Body of pancreas (tissue), 4 donors: ENCODE measurements around the gene ITPR2. TPM values are rescaled to one million over a fixed set of nuclear protein-coding genes. Genes with fewer than 3 reads are reported as not detected.

ENCODE experiments used
- ATAC-seq: fragments of 150-250 bp; one replicate; pipeline ENCODE4 v1.9.1; 2016
- DNase-seq, 4 donors: peaks; one replicate each; pipeline ENCODE4 v3.0.0-alpha.2; 2019
- H3K27ac ChIP-seq, 4 donors: fragments of 200-600 bp; sonication (generic); 1 replicate in 3 of 4; 2 replicates in 1 of 4; pipeline versions ENCODE4 v1.5.1 to v1.6.1; 2016 to 2019; ENCODE audit warnings: mild to moderate bottlenecking in 1 of 4, mixed read lengths in 1 of 4, moderate library complexity in 1 of 4
- H3K27me3 ChIP-seq, 2 donors: fragments of 200-600 bp; sonication (generic); one replicate each; pipeline ENCODE4 v1.6.0; 2016; ENCODE audit warnings: mild to moderate bottlenecking in 1 of 2
- H3K36me3 ChIP-seq, 2 donors: fragments of 200-600 bp; sonication (generic); replicated peaks in 1 of 2; 2 replicates each; pipeline ENCODE4 v1.5.1; 2016; ENCODE audit warnings: low read depth in 2 of 2; ENCODE audit not compliant: insufficient read depth in 1 of 2
- H3K4me1 ChIP-seq: fragments of 200-600 bp; sonication (generic); one replicate; pipeline ENCODE4 v1.6.0; 2016
- H3K4me3 ChIP-seq, 2 donors: fragments of 200-600 bp; sonication (generic); 1 replicate in 1 of 2; 2 replicates in 1 of 2; pipeline ENCODE4 v1.5.1; 2016 to 2019
- H3K9me3 ChIP-seq, 3 donors: fragments of 200-600 bp; sonication (generic); 1 replicate in 2 of 3; 2 replicates in 1 of 3; pipeline ENCODE4 v1.5.1; 2016
- CTCF ChIP-seq, 7 experiments: fragments of 450-650 bp in 4 of 7; fragments of 200-600 bp in 3 of 7; sonication (generic) in 3 of 7; IDR thresholded peaks; one replicate each; pipeline ENCODE4 v1.5.1; 2016 to 2019; ENCODE audit warnings: antibody characterized with exemption in 7 of 7
- POLR2A ChIP-seq, 3 donors: fragments of 450-650 bp; IDR thresholded peaks; one replicate each; pipeline ENCODE4 v1.6.1; 2016; ENCODE audit warnings: antibody characterized with exemption in 3 of 3, mild to moderate bottlenecking in 2 of 3
- WGBS, 2 donors: methylation state at CpG; one replicate each; pipeline ENCODE4 v1.1.5; 2017; 5-methylcytosine and 5-hydroxymethylcytosine counted together
- intact Hi-C: fragments of 100-400 bp; cut with DNase I; formaldehyde crosslinking; loops from one replicate; pipeline ENCODE4 v1.15.1; 2023
- total RNA-seq, 2 donors: library from RNA; depleted of rRNA; stranded (reverse); fragments of >200 nt; gene quantifications; one replicate each; pipeline ENCODE4 v1.1.0, GENCODE V29; 2016

Gene ITPR2
- total RNA-seq, 2 donors from 2014 or later, result 37.4 to 92.9 TPM

GRCh38 chr12:26537651-26538050 lies 295.3 kb downstream of the ITPR2 start:
- no peak overlapping the region for H3K4me3 ChIP-seq
- no peaks in the 10 kb centered on the region for H3K4me1 ChIP-seq
- TF ChIP-seq POLR2A (IDR thresholded peaks at IDR 0.05) (no peak), CTCF (IDR thresholded peaks at IDR 0.05) (no peak)
- no peaks in the 10 kb centered on the region for H3K9me3 ChIP-seq
- no peak for ATAC-seq
- intact Hi-C loops, result no loop called here
- no peak overlapping the region for H3K27ac ChIP-seq
- H3K27me3 ChIP-seq, result no peaks in the 10 kb centered on the region
- no peaks in the 10 kb centered on the region for H3K36me3 ChIP-seq
- DNase-seq, result no peak
- 83 to 87% methylated on average over 3 of the region's 3 CpGs for WGBS, 2 donors

GRCh38 chr12:26537126-26537525 lies 295.9 kb downstream of the ITPR2 start:
- Histone ChIP-seq H3K27me3 (no peaks in the 10 kb centered on the region), H3K4me1 (no peaks in the 10 kb centered on the region), H3K27ac (no peak overlapping the region), H3K9me3 (no peaks in the 10 kb centered on the region), H3K4me3 (no peak overlapping the region), H3K36me3 (no peaks in the 10 kb centered on the region)
- TF ChIP-seq CTCF (IDR thresholded peaks at IDR 0.05) (no peak), POLR2A (IDR thresholded peaks at IDR 0.05) (no peak)
- no peak for DNase-seq
- ATAC-seq, result no peak
- 93 to 94% methylated on average over 2 of the region's 2 CpGs for WGBS, 2 donors
- intact Hi-C loops, result no loop called here

GRCh38 chr12:26535826-26536225 lies 297.2 kb downstream of the ITPR2 start:
- 93 to 97% methylated on average over 4 of the region's 4 CpGs for WGBS, 2 donors
- no peaks in the 10 kb centered on the region for H3K9me3 ChIP-seq
- H3K27me3 ChIP-seq, result no peaks in the 10 kb centered on the region
- no peak overlapping the region for H3K4me3 ChIP-seq
- no peaks in the 10 kb centered on the region for H3K36me3 ChIP-seq
- DNase-seq, result no peak
- no peak overlapping the region for H3K27ac ChIP-seq
- no peak for ATAC-seq
- intact Hi-C loops, result no loop called here
- no peaks in the 10 kb centered on the region for H3K4me1 ChIP-seq
- TF ChIP-seq CTCF (IDR thresholded peaks at IDR 0.05) (no peak), POLR2A (IDR thresholded peaks at IDR 0.05) (no peak)

GRCh38 chr12:26534071-26534470 lies 298.9 kb downstream of the ITPR2 start:
- WGBS, 2 donors, result 85 to 97% methylated on average over 3 of the region's 3 CpGs
- Histone ChIP-seq H3K36me3 (no peaks in the 10 kb centered on the region), H3K9me3 (no peaks in the 10 kb centered on the region), H3K4me1 (no peaks in the 10 kb centered on the region), H3K27ac (no peak overlapping the region), H3K27me3 (no peaks in the 10 kb centered on the region), H3K4me3 (no peak overlapping the region)
- DNase-seq, result no peak
- ATAC-seq, result no peak
- intact Hi-C loops, result no loop called here
- TF ChIP-seq POLR2A (IDR thresholded peaks at IDR 0.05) (no peak), CTCF (IDR thresholded peaks at IDR 0.05) (no peak)

GRCh38 chr12:26533211-26533610 lies 299.8 kb downstream of the ITPR2 start:
- Histone ChIP-seq H3K4me3 (no peak overlapping the region), H3K36me3 (no peaks in the 10 kb centered on the region), H3K9me3 (no peaks in the 10 kb centered on the region), H3K27me3 (no peaks in the 10 kb centered on the region), H3K4me1 (no peaks in the 10 kb centered on the region), H3K27ac (no peak overlapping the region)
- intact Hi-C loops, result no loop called here
- DNase-seq (no peak), ATAC-seq (no peak)
- WGBS, 2 donors, result 95% methylated on average over 3 of the region's 3 CpGs
- TF ChIP-seq POLR2A (IDR thresholded peaks at IDR 0.05) (no peak), CTCF (IDR thresholded peaks at IDR 0.05) (no peak)
